Activated naive CD8-positive, alpha-beta T cell treated with anti-CD3 and anti-CD28 coated beads, Interleukin-2, amount 10 ng/mL, durations not matched to agents 7 days and 5 days (primary cell): ENCODE data around the gene ROBO3. TPM values are rescaled to one million over a fixed set of nuclear protein-coding genes. Genes with fewer than 3 reads are reported as not detected.

Source experiments
- ATAC-seq: fragments of 150-1000 bp; cut with Tn5 transposase; one replicate; pipeline ENCODE4 v1.10.0; 2021; ENCODE audit warnings: low read depth, moderate library complexity
- POLR2A ChIA-PET: fragments of 350-600 bp; sonication (Branson Sonifier 250); formaldehyde crosslinking; loops from one replicate; lab custom pipeline; 2021; ENCODE audit warnings: antibody characterized with exemption; lab: Charles Lee
- DNase-seq: peaks from one replicate; pipeline ENCODE4 v3.0.0; 2021
- H3K27ac Mint-ChIP-seq: one replicate; pipeline ENCODE4 v1.8.0; 2022; ENCODE audit warnings: mild to moderate bottlenecking, mixed read lengths
- H3K27me3 Mint-ChIP-seq: one replicate; pipeline ENCODE4 v1.8.0; 2022; ENCODE audit warnings: mild to moderate bottlenecking, moderate library complexity, mixed read lengths
- H3K36me3 Mint-ChIP-seq: one replicate; pipeline ENCODE4 v1.8.0; 2021; ENCODE audit warnings: mild to moderate bottlenecking, mixed read lengths
- H3K4me1 Mint-ChIP-seq: one replicate; pipeline ENCODE4 v1.8.0; 2021; ENCODE audit warnings: mixed read lengths
- H3K4me3 Mint-ChIP-seq: one replicate; pipeline ENCODE4 v1.8.0; 2022; ENCODE audit warnings: mild to moderate bottlenecking, moderate library complexity, mixed read lengths
- H3K9me3 Mint-ChIP-seq: one replicate; pipeline ENCODE4 v1.8.0; 2021; ENCODE audit warnings: mixed read lengths
- total RNA-seq, 2 experiments: library from RNA; stranded (reverse); gene quantifications; one replicate each; pipeline ENCODE4 v1.2.3, GENCODE V29; 2021

ROBO3 gene
- total RNA-seq, 2 experiments from 2014 or later, result 19.6 to 23.7 TPM

- no peak for ATAC-seq
- Mint-ChIP-seq H3K4me3 (no peak overlapping the region), H3K36me3 (no peaks in the 10 kb centered on the region), H3K9me3 (no peaks in the 10 kb centered on the region), H3K27me3 (peaks cover 78% of the 10 kb centered on the region), H3K4me1 (peaks cover 9% of the 10 kb centered on the region), H3K27ac (no peak overlapping the region)
- POLR2A ChIA-PET, result no interaction called here
- no peak for DNase-seq
Observed at GRCh38 chr11:124863137-124863825, 2.0 kb upstream of the ROBO3 start.

DNA sequence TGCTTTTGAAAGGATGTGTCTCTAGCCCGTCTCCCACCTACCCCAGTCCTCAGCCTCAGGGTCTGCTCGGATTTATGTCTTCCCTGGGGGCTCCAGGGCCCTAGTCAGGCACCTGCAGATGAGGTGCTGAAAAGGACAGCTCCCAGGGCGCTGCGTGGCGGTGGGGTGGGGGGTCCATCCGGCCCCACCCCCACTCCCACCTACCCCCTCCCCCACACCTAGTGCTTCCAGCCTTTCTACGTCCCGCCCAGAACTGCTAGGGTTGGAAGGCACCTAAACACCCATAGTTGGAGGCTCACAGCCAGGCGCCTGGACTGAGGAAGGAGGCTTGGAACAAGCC, 1.4 kb upstream of the ROBO3 start:
- Mint-ChIP-seq H3K36me3 (no peaks in the 10 kb centered on the region), H3K27me3 (peaks cover 83% of the 10 kb centered on the region), H3K4me3 (no peak overlapping the region), H3K4me1 (peaks cover 11% of the 10 kb centered on the region), H3K9me3 (no peaks in the 10 kb centered on the region), H3K27ac (no peak overlapping the region)
- ATAC-seq (no peak), DNase-seq (no peak)
- POLR2A ChIA-PET, result no interaction called here

DNA sequence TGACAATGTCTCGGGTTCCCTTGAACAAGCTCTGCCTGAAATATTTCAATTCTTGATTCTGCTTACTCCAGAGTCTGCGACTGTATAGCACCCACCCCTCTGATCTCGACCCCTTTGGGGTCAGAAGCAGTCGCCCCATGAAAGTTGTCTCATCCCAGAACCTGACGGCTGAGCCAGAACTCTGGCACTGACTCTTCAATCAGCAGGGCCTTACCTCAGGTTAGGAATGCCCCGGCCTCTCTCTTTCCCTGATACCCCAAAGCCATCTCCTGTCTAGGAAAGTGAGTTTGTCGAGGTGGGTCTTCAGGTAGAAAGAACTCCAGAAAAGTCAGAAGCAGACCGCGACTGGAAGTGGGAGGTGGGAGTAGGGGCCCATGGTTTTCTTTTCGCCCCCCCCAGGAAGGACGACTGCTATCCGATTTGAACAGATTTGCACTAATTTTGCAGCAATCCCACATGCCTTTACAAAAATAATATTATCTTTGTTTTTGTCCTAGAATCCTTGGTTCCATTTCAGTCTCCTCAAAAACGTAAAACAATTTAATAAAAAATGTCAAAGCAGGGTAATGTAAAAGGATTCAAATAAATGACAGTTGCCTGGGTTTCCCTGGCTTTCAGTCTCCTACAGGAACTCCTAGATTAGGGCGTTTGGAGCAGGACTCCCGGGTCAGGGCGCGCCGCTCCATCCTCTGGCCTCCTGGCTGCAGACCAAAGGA, 898 bp upstream of the ROBO3 start:
- H3K4me3 Mint-ChIP-seq, result no peak overlapping the region

DNA sequence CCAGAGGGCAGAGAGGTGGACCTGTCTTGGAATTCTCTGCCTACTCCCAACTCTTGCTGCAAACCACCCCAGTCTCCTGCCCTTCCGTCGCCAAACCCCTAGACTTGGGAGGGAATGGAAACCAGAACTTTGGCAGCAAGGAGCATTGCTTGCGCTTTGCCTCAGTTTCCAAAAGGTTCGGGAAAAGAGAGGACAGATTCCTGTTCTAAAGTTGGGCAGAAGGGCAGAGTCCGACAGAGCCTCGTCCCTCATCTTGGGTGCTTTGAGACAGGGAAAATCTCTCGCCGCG, 396 bp upstream of the ROBO3 start:
- H3K4me1 Mint-ChIP-seq, result peaks cover 15% of the 10 kb centered on the region
- no peaks in the 10 kb centered on the region for H3K36me3 Mint-ChIP-seq
- H3K27me3 Mint-ChIP-seq, result peaks cover 89% of the 10 kb centered on the region
- no peak for DNase-seq
- no peak for ATAC-seq
- no peak overlapping the region for H3K27ac Mint-ChIP-seq
- H3K4me3 Mint-ChIP-seq, result no peak overlapping the region
- POLR2A ChIA-PET, result no interaction called here
- H3K9me3 Mint-ChIP-seq, result no peaks in the 10 kb centered on the region

More for the DNA sequence above, 898 bp upstream of the ROBO3 start:
- POLR2A ChIA-PET, result no interaction called here
- Mint-ChIP-seq H3K27ac (no peak overlapping the region), H3K4me1 (peaks cover 14% of the 10 kb centered on the region), H3K9me3 (no peaks in the 10 kb centered on the region), H3K36me3 (no peaks in the 10 kb centered on the region), H3K27me3 (peaks cover 87% of the 10 kb centered on the region)
- DNase-seq (no peak), ATAC-seq (no peak)

- peak overlapping the region; percentile 13 for H3K4me3 Mint-ChIP-seq
- POLR2A ChIA-PET, result interaction anchor here (2.4 kb wide), 1 partner anchor 10 kb away, joined by 9 read pairs; no protein-coding TSS in a partner anchor
- H3K9me3 Mint-ChIP-seq, result no peaks in the 10 kb centered on the region
- no peaks in the 10 kb centered on the region for H3K36me3 Mint-ChIP-seq
- H3K27ac Mint-ChIP-seq, result no peak overlapping the region
- H3K4me1 Mint-ChIP-seq, result peaks cover 15% of the 10 kb centered on the region
- peaks cover 92% of the 10 kb centered on the region for H3K27me3 Mint-ChIP-seq
- DNase-seq (peak; percentile 75), ATAC-seq (peak; percentile 55)
Observed at GRCh38 chr11:124865902-124866851, 945 bp downstream of the ROBO3 start.

DNA sequence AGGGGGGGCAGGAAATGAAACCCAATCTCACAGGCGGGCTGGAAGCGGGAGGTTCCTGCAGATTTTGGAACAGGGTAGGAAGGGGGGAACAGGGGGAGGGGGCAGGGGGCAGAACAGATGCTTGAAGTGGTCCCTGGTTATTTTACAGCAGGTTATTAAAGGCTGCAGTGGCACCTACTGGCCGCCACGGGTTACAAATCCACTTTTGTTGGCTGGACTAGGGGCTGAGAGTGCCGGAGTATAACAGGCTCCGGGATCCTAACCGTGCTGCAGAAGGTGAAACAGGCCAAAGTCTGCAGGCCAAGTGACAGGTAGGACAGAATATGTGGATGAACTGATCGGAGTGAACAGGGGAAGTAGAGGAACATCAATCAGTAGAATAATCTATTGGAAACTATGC, 2.5 kb downstream of the ROBO3 start:
- DNase-seq (no peak), ATAC-seq (no peak)
- Mint-ChIP-seq H3K27ac (no peak overlapping the region), H3K27me3 (peaks cover 94% of the 10 kb centered on the region), H3K9me3 (no peaks in the 10 kb centered on the region), H3K36me3 (no peaks in the 10 kb centered on the region), H3K4me3 (no peak overlapping the region), H3K4me1 (peaks cover 15% of the 10 kb centered on the region)
- POLR2A ChIA-PET, result interaction anchor here (2.4 kb wide), 1 partner anchor 8 kb away, joined by 9 read pairs; no protein-coding TSS in a partner anchor

DNA sequence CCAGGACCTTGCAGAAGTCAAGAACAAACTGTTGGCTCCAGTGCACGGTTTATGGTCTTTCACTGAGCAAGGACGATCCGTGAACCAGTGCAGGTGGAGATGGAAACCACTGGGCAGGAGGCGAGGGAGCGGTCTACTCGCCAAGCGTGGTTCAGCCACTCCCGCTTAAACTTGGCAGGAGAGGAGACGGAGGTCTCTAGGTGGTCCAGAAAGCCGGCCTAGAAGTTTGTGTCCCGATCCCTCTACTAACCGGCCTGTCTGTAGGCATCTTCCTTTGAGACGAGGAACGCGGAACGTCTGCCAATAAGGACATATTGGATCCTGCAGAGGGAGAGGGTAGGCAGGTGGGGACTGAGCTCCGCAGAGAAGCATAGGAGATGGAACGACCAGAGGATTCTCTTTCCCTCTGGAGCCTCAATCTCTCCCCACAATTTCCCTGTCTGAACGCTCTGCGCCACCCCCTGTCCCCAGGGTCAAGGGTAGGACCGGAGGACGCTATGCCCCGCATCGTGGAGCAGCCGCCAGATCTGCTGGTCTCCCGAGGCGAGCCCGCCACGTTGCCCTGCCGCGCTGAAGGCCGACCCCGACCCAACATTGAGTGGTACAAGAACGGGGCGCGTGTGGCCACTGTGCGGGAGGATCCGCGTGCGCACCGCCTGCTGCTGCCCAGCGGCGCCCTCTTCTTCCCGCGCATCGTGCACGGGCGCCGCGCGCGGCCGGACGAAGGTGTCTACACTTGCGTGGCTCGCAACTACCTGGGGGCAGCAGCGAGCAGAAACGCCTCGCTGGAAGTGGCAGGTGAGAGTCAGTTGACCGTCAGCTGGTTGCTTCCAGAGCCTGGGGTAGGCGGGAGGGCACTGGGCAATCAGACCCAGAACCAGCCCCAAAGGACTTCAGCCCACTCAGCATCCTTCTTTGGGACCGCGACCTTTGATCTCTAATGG, 3.4 kb downstream of the ROBO3 start:
- Mint-ChIP-seq H3K9me3 (no peaks in the 10 kb centered on the region), H3K27me3 (peaks cover 93% of the 10 kb centered on the region), H3K36me3 (no peaks in the 10 kb centered on the region), H3K4me1 (peaks cover 13% of the 10 kb centered on the region), H3K27ac (no peak overlapping the region), H3K4me3 (peak overlapping the region; percentile 37)
- ATAC-seq, result no peak
- DNase-seq, result no peak
- POLR2A ChIA-PET, result no interaction called here

DNA sequence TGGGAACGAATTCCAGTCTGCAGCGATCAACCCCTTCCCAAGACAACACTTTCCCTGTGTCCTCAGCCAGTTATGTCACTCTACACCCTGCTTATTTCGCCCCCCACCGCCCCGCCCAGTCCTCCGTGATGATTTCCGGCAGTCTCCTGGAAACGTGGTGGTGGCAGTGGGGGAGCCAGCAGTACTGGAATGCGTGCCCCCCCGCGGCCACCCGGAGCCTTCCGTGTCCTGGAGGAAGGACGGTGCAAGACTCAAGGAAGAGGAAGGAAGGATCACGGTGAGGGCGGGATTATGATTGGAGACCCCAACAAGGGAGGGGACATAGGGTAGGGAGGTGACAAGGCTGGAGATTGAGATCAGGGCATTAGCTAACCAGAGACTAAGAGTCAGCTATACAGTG, 4.1 kb downstream of the ROBO3 start:
- H3K27ac Mint-ChIP-seq, result no peak overlapping the region
- peak overlapping the region; percentile 37 for H3K4me3 Mint-ChIP-seq
- DNase-seq, result no peak
- H3K36me3 Mint-ChIP-seq, result no peaks in the 10 kb centered on the region
- peaks cover 92% of the 10 kb centered on the region for H3K27me3 Mint-ChIP-seq
- H3K9me3 Mint-ChIP-seq, result no peaks in the 10 kb centered on the region
- peaks cover 10% of the 10 kb centered on the region for H3K4me1 Mint-ChIP-seq
- ATAC-seq, result no peak
- POLR2A ChIA-PET, result no interaction called here

DNA sequence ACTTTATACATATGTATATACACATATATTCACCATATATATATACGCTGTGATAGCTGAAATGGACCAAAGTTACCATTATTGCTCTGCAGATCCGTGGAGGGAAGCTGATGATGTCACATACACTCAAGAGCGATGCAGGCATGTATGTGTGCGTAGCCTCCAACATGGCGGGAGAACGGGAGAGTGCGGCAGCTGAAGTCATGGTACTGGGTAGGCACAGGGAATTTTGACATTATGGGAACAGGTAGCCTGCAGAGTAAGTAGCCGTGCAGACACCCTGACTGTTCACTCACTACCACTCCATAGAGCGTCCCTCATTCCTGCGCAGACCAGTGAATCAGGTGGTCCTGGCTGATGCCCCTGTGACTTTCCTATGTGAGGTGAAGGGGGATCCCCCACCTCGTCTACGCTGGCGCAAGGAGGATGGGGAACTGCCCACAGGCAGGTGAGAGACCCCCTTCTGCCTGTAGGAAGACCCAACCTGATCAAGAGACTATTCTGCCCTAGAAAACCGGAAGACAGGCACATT, 4.7 kb downstream of the ROBO3 start:
- POLR2A ChIA-PET, result interaction anchor here (0.6 kb wide), 1 partner anchor 57 kb away, joined by 4 read pairs; no protein-coding TSS in a partner anchor
- no peaks in the 10 kb centered on the region for H3K9me3 Mint-ChIP-seq
- peaks cover 92% of the 10 kb centered on the region for H3K27me3 Mint-ChIP-seq
- no peak overlapping the region for H3K27ac Mint-ChIP-seq
- no peak overlapping the region for H3K4me3 Mint-ChIP-seq
- DNase-seq, result no peak
- H3K4me1 Mint-ChIP-seq, result peaks cover 10% of the 10 kb centered on the region
- H3K36me3 Mint-ChIP-seq, result no peaks in the 10 kb centered on the region
- no peak for ATAC-seq

DNA sequence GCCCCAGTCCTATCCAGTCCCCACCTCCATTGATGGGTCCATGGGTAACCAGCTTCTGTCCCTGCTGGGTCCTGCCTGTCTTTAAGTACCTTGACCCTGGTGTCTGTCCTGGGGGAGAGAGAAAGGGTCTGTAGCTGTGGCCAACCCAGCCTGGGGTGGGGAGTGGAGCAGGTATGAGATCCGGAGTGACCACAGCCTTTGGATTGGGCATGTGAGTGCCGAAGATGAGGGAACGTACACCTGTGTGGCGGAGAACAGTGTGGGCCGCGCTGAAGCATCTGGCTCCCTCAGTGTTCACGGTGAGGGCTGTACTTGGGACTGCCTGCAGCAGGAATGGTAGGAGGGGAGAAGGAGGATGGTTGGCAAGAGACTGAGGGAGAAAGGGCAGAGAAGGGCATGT, 5.2 kb downstream of the ROBO3 start:
- Mint-ChIP-seq H3K36me3 (no peaks in the 10 kb centered on the region), H3K27me3 (peaks cover 94% of the 10 kb centered on the region), H3K27ac (no peak overlapping the region), H3K4me1 (peaks cover 13% of the 10 kb centered on the region), H3K9me3 (no peaks in the 10 kb centered on the region), H3K4me3 (no peak overlapping the region)
- no peak for DNase-seq
- ATAC-seq, result no peak
- POLR2A ChIA-PET, result interaction anchor here (0.6 kb wide), 1 partner anchor 56 kb away, joined by 4 read pairs; no protein-coding TSS in a partner anchor

DNA sequence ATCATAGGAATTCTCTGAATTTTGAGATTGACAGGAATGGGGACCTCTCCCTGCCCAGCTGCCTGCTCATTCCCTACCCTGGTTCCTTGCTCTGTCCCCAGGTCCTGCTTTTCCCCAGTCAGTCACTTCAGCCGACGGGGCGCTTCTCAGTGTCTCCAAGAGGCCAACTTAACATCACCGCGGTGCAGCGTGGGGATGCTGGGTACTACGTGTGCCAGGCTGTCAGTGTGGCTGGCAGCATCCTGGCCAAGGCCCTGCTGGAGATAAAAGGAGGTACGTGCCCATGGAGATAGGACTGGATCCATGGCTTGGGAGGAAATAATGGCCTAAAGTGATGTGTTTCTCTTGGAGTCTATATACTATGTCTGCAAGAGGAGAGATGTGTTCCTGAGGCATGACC, 7.0 kb downstream of the ROBO3 start:
- DNase-seq (no peak), ATAC-seq (no peak)
- POLR2A ChIA-PET, result no interaction called here
- Mint-ChIP-seq H3K36me3 (no peaks in the 10 kb centered on the region), H3K27ac (no peak overlapping the region), H3K9me3 (no peaks in the 10 kb centered on the region), H3K4me3 (no peak overlapping the region), H3K4me1 (peaks cover 19% of the 10 kb centered on the region), H3K27me3 (peaks cover 81% of the 10 kb centered on the region)

DNA sequence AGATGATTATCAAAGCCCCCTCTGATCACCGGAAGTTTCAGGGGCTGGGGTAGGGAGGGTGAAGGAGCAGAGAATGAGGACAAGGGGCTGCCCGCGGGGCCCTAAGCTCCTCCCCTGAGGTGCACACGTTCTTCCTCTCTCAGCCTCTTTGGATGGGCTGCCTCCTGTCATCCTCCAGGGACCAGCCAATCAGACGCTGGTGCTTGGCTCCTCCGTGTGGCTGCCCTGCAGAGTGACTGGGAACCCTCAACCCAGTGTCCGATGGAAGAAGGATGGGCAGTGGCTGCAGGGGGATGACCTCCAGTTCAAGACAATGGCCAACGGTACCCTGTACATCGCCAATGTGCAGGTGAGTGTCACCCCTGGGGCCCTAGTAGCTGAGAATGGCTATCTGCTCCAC, 7.5 kb downstream of the ROBO3 start:
- Mint-ChIP-seq H3K4me3 (no peak overlapping the region), H3K27ac (no peak overlapping the region), H3K9me3 (no peaks in the 10 kb centered on the region), H3K36me3 (no peaks in the 10 kb centered on the region), H3K27me3 (peaks cover 77% of the 10 kb centered on the region), H3K4me1 (peaks cover 20% of the 10 kb centered on the region)
- POLR2A ChIA-PET, result no interaction called here
- no peak for DNase-seq
- ATAC-seq, result no peak
